HL-60 (cell line): ENCODE measurements around the gene ZNF641.

ENCODE experiments used
- CTCF ChIP-seq: IDR thresholded peaks from one replicate; pipeline ENCODE4 v1.5.1; 2011; ENCODE audit warnings: low read length, control low read depth, inconsistent platforms; ENCODE audit not compliant: insufficient read depth
- GABPA ChIP-seq: IDR thresholded peaks from 2 replicates; pipeline ENCODE4 v1.6.1; 2012; ENCODE audit warnings: low read depth
- POLR2AphosphoS5 ChIP-seq: IDR thresholded peaks from 2 replicates; pipeline ENCODE4 v1.6.1; 2012; ENCODE audit warnings: low read depth
- SPI1 ChIP-seq: IDR thresholded peaks from 2 replicates; pipeline ENCODE4 v1.6.1; 2012; ENCODE audit warnings: low read depth, mild to moderate bottlenecking, borderline replicate concordance
- TF ChIP-seq, protein P1 (sequence below): IDR thresholded peaks from 2 replicates; pipeline ENCODE4 v1.6.1; 2012; ENCODE audit warnings: low read depth; ENCODE audit not compliant: insufficient replicate concordance

- no peak for TF ChIP-seq GABPA
- no peak for TF ChIP-seq CTCF
- TF ChIP-seq, protein P1, sequence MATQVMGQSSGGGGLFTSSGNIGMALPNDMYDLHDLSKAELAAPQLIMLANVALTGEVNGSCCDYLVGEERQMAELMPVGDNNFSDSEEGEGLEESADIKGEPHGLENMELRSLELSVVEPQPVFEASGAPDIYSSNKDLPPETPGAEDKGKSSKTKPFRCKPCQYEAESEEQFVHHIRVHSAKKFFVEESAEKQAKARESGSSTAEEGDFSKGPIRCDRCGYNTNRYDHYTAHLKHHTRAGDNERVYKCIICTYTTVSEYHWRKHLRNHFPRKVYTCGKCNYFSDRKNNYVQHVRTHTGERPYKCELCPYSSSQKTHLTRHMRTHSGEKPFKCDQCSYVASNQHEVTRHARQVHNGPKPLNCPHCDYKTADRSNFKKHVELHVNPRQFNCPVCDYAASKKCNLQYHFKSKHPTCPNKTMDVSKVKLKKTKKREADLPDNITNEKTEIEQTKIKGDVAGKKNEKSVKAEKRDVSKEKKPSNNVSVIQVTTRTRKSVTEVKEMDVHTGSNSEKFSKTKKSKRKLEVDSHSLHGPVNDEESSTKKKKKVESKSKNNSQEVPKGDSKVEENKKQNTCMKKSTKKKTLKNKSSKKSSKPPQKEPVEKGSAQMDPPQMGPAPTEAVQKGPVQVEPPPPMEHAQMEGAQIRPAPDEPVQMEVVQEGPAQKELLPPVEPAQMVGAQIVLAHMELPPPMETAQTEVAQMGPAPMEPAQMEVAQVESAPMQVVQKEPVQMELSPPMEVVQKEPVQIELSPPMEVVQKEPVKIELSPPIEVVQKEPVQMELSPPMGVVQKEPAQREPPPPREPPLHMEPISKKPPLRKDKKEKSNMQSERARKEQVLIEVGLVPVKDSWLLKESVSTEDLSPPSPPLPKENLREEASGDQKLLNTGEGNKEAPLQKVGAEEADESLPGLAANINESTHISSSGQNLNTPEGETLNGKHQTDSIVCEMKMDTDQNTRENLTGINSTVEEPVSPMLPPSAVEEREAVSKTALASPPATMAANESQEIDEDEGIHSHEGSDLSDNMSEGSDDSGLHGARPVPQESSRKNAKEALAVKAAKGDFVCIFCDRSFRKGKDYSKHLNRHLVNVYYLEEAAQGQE, result no peak
- TF ChIP-seq POLR2AphosphoS5, result no peak
- TF ChIP-seq SPI1, result no peak
Measured at GRCh38 chr12:48292040-48292439, 58.7 kb downstream of the ZNF641 start.
